Loucy (cell line): ENCODE results near the gene MYO5C.

Source experiments
- H2AFZ ChIP-seq: fragments of 200-600 bp; sonication (generic); 2 replicates; pipeline ENCODE4 v1.6.0; 2016; ENCODE audit warnings: antibody characterized with exemption, mild to moderate bottlenecking, low read length, moderate library complexity
- H3F3A ChIP-seq: fragments of 200-600 bp; 2 replicates; pipeline ENCODE4 v1.6.0; 2016; ENCODE audit warnings: antibody characterized with exemption, low read depth, mild to moderate bottlenecking
- H3K27me3 ChIP-seq: fragments of 200-600 bp; sonication (generic); 2 replicates; pipeline ENCODE4 v1.6.1; 2014; ENCODE audit warnings: low read length, mild to moderate bottlenecking; ENCODE audit not compliant: insufficient read depth, poor library complexity, severe bottlenecking
- H3K36me3 ChIP-seq: fragments of 200-600 bp; sonication (generic); 2 replicates; pipeline ENCODE4 v1.6.1; 2016; ENCODE audit warnings: low read length; ENCODE audit not compliant: insufficient read depth
- H3K4me1 ChIP-seq: fragments of 200-600 bp; sonication (generic); 2 replicates; pipeline ENCODE4 v1.5.1; 2014; ENCODE audit warnings: low read length, mild to moderate bottlenecking; ENCODE audit not compliant: insufficient read depth, poor library complexity, severe bottlenecking
- H3K4me2 ChIP-seq: fragments of 200-600 bp; sonication (generic); 2 replicates; pipeline ENCODE4 v1.6.0; 2014; ENCODE audit warnings: antibody characterized with exemption, low read length, low read depth, mild to moderate bottlenecking; ENCODE audit not compliant: poor library complexity, severe bottlenecking
- H3K4me3 ChIP-seq: fragments of 200-600 bp; sonication (generic); 2 replicates; pipeline ENCODE4 v1.5.1; 2014; ENCODE audit warnings: low read length, mild to moderate bottlenecking, mixed read lengths; ENCODE audit not compliant: poor library complexity, severe bottlenecking
- H3K79me2 ChIP-seq: fragments of 200-600 bp; sonication (generic); 2 replicates; pipeline ENCODE4 v1.6.1; 2014; ENCODE audit warnings: low read length; ENCODE audit not compliant: insufficient read depth
- H3K9ac ChIP-seq: fragments of 200-600 bp; sonication (generic); 2 replicates; pipeline ENCODE4 v1.6.0; 2014; ENCODE audit warnings: mild to moderate bottlenecking, low read depth, low read length, moderate library complexity; ENCODE audit not compliant: poor library complexity, severe bottlenecking
- H3K9me2 ChIP-seq: fragments of 200-600 bp; sonication (generic); replicated peaks from 2 replicates; pipeline ENCODE4 v1.6.1; 2016; ENCODE audit warnings: low read depth, low read length, mixed read lengths
- H3K9me3 ChIP-seq: fragments of 200-600 bp; sonication (generic); 2 replicates; pipeline ENCODE4 v1.6.1; 2014; ENCODE audit warnings: mild to moderate bottlenecking, antibody characterized with exemption, low read length, low read depth; ENCODE audit not compliant: insufficient read depth
- H4K20me1 ChIP-seq: fragments of 200-600 bp; sonication (generic); 2 replicates; pipeline ENCODE4 v1.6.0; 2014; ENCODE audit warnings: antibody characterized with exemption, low read length, mild to moderate bottlenecking; ENCODE audit not compliant: insufficient read depth, poor library complexity, severe bottlenecking
- EZH2phosphoT487 ChIP-seq: fragments of 200-600 bp; IDR thresholded peaks from 2 replicates; pipeline ENCODE4 v1.6.1; 2018; ENCODE audit warnings: antibody characterized with exemption, mild to moderate bottlenecking, moderate library complexity, borderline replicate concordance
- TF ChIP-seq, protein P1 (sequence below): fragments of 200-600 bp; sonication (generic); conservative IDR thresholded peaks from 2 replicates; pipeline ENCODE4 v1.5.1; 2014; ENCODE audit warnings: mild to moderate bottlenecking, antibody characterized with exemption, low read length

The MYO5C gene

DNA sequence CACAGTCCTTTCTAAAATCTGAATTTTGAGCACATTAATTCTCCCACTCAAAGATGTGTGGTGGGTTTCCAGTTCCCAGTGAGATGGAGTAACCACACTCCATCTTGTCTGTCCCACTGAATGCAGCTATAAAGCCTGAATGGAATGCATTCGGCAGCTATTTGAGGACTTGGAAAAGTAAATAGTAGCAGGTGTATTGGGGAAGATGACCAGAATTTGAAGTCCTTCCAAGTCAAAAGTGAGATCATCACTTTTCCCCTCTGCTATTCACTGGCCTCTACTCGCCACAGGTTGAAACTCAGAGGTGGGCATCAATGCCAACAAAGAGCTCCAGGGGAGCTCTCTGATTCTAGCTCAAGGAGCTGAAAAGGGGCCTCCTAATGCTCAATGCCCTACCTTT, 96.3 kb downstream of the MYO5C start:
- 0 out of 2 replicates have a peak, but pooled peaks cover 5% of the 10 kb centered on the region for H3K36me3 ChIP-seq
- no peaks in the 10 kb centered on the region for H4K20me1 ChIP-seq
- no peak overlapping the region for H2AFZ ChIP-seq

DNA sequence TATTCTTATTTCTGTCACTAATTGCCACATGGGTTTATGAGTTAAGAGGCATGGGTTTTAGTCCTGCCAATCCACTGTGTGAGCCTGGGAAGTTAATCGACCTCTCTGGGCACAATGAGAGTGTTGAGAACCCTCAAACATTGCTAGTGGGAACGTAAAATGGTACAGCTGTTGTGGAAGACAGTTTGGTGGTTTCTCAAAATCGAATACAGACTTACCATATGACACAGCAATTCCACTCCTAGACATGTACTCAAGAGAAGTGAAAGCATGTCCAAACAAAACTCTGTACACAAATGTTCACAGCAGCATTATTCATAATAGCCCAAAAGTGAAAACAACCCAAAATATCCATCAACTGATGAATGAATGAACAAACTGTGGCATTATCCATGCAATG, 98.7 kb downstream of the MYO5C start:
- Histone ChIP-seq H3K36me3 (0 out of 2 replicates have a peak, but pooled peaks cover 5% of the 10 kb centered on the region), H3K9me3 (no peaks in the 10 kb centered on the region), H4K20me1 (no peaks in the 10 kb centered on the region), H3K9me2 (no peaks in the 10 kb centered on the region), H3K4me2 (no peak overlapping the region), H3F3A (no peaks in the 10 kb centered on the region), H3K4me1 (no peaks in the 10 kb centered on the region), H3K79me2 (no peaks in the 10 kb centered on the region), H3K9ac (no peak overlapping the region), H3K4me3 (no peak overlapping the region), H2AFZ (no peak overlapping the region), H3K27me3 (no peaks in the 10 kb centered on the region)
- TF ChIP-seq EZH2phosphoT487: no peak
- TF ChIP-seq, protein P1, sequence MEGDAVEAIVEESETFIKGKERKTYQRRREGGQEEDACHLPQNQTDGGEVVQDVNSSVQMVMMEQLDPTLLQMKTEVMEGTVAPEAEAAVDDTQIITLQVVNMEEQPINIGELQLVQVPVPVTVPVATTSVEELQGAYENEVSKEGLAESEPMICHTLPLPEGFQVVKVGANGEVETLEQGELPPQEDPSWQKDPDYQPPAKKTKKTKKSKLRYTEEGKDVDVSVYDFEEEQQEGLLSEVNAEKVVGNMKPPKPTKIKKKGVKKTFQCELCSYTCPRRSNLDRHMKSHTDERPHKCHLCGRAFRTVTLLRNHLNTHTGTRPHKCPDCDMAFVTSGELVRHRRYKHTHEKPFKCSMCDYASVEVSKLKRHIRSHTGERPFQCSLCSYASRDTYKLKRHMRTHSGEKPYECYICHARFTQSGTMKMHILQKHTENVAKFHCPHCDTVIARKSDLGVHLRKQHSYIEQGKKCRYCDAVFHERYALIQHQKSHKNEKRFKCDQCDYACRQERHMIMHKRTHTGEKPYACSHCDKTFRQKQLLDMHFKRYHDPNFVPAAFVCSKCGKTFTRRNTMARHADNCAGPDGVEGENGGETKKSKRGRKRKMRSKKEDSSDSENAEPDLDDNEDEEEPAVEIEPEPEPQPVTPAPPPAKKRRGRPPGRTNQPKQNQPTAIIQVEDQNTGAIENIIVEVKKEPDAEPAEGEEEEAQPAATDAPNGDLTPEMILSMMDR: no peak

More for the DNA sequence above, 96.3 kb downstream of the MYO5C start:
- H3K4me1 ChIP-seq: no peaks in the 10 kb centered on the region
- no peak overlapping the region for H3K4me2 ChIP-seq
- TF ChIP-seq, protein P1: no peak
- no peak for TF ChIP-seq EZH2phosphoT487
- H3K9me2 ChIP-seq: no peaks in the 10 kb centered on the region
- no peak overlapping the region for H3K9ac ChIP-seq
- no peaks in the 10 kb centered on the region for H3K27me3 ChIP-seq
- H3K4me3 ChIP-seq: no peak overlapping the region
- H3K79me2 ChIP-seq: no peaks in the 10 kb centered on the region
- H3F3A ChIP-seq: no peaks in the 10 kb centered on the region
- H3K9me3 ChIP-seq: no peaks in the 10 kb centered on the region

DNA sequence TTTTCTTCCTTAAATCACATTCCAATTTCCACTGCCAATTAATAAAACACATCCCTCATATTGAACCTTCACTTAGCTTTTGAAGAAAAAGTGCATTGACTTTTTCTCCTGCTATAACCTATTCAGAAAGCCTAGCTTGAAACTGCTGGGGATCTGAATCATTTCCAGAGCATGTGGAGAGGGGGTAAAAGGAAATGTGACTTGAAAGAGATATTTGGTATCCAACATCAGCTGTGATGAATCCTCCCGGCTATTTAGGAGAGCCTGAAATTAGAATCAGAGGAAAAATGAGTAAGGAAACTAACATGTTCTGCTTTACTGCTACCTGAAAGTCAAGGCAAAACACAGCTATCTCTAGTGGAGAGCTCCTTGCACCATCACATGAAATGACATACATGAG, 101.8 kb downstream of the MYO5C start:
- no peaks in the 10 kb centered on the region for H3K4me1 ChIP-seq
- 0 out of 2 replicates have a peak, but pooled peaks cover 5% of the 10 kb centered on the region for H3K36me3 ChIP-seq
- TF ChIP-seq, protein P1: no peak
- TF ChIP-seq EZH2phosphoT487: no peak
- no peak overlapping the region for H2AFZ ChIP-seq
- H3K9me3 ChIP-seq: no peaks in the 10 kb centered on the region
- H3K9me2 ChIP-seq: no peaks in the 10 kb centered on the region
- H3F3A ChIP-seq: no peaks in the 10 kb centered on the region
- no peak overlapping the region for H3K9ac ChIP-seq
- no peaks in the 10 kb centered on the region for H3K27me3 ChIP-seq
- no peaks in the 10 kb centered on the region for H3K79me2 ChIP-seq
- H3K4me2 ChIP-seq: no peak overlapping the region
- no peaks in the 10 kb centered on the region for H4K20me1 ChIP-seq
- H3K4me3 ChIP-seq: no peak overlapping the region
